NCI-H82 treated with DMSO at 0.1 percent for 48 hours (cell line): ENCODE measurements around the gene ATG4C.

Source experiments
- DNase-seq: peaks from one replicate; lab custom pipeline; 2025; ENCODE audit not compliant: unreplicated experiment; lab: John Stamatoyannopoulos, UW

The ATG4C gene

DNA sequence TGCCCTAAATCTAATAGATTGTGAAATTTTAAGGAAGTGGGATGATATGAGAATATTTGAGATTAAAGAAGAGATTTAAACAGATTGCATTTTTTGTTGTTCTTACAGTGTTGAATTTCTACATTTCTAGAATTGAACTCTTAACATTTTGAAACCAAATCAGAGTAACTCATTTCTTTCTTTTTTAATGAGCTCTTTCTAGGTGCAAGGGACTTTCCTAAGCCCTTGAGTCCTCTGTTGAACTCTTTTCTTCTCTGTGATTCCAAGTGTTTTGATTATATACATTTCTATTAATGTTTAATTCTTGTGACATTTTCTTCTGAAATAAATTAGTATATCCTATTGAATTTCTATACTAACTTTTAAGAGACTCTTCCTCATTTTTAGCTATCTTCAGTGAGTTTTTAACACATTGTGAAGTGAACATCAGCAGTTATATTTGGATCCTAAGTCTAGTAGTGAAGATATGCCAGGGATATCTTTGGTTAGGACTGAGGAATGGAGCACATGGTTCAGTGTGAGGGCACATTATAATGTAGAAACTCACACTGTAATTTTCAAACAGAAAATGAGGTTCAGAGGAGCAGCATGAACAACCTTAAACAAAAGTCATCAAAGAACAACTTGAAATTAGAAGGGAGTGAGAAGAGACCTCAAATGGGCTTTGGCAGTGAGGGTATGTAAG is 53.1 kb downstream of the ATG4C start:
- DNase-seq: no peak

DNA sequence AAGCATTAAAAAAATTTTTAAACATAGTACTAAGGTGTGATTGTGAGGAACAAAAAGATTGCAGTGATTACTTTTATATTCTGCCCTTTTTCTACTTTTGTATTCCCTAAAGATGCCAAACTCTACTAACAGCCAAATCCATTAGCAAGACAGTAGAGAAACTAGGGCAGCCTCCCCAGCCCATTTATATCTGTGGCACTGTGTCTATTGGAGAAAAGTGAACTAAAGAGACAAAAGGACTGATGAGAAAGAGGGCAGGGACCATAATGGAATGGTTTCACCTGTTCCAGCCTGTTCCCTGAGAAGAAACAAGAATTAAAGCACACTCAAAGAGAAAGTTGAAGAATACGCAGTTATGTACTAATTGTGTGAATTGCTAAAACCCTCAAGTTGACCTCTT is 56.6 kb downstream of the ATG4C start:
- DNase-seq: no peak

DNA sequence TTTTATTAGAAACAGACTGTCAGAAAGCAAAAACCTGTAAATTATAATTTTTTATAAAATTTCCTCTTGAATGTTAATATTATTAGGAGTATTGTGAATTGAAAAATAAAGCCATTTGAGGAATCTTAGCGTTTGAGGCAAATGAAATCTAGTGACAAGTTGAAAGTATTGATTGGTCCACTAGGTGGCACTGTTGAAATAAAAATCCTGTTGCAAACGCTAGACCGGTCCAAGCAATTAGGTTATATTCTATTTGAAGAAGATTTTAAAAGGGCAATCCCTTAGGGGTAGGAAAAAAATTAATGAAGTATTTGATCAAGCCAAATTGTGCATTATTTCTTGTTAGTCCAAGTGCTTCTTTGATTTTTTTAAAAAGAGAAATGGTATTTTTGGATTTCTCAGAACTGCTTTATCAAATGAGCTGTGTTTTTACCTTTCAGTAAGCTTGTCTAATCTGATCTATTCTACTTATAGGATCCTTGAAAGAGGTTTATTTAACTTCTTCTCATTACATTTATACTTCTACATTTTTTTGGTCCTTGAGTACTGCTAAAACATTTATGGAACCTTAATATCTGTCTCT is 57.7 kb downstream of the ATG4C start:
- peak; percentile 46 for DNase-seq

DNA sequence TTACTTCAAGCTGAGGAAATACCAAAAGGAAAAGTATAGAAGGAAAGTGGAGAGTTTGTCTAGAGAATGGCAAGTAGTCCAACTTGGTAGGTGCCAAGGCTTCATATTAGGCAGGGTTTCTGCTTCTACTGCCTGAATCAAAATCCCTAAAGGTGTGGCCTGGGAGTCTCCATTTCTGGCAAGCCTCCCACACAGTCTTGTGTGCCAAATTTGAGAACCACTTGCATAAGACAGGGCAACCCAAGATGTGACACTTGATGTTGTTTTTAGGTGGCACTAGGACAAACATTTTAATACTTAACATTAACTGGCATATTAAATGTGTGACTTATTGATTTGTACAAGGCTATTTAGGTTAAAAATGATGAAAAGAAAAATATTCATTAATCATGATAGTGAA is 60.1 kb downstream of the ATG4C start:
- DNase-seq: no peak

DNA sequence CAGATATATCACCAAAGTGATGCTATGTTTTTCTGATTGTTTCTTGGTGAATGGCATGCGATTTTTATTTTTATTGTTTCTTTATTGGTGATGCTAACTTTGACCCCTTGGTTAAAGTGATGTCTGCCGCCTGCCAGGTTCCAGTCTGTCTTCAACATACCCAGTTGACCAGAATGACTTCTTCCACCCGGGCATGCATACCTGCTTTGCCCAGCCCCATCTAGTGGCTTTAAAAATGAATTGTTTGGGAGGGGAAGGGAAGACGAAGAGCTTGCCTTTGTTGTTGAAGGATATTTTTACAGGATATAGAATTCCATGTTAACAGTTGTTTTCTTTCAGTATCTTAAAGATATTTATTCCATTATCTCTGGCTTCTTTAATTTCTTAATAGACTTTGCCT is 65.1 kb downstream of the ATG4C start:
- no peak for DNase-seq

DNA sequence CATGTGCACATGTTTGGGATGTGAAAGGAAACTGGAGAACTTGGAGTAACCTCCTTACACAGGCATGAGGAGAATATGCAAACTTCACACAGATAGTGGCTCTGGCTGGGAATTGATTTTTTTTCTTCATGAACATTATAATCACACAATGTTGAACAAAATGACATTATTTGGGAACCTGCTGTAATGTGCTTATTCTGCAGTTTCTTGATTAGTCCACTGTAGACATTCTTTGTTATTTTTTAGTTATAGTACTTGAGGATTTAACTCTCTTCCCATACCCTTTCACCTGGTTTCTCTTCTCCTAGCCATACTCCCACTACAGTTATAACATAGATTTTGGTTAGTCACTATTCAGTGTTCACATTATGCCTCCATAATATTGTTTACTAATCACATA is 68.3 kb downstream of the ATG4C start:
- DNase-seq: no peak

DNA sequence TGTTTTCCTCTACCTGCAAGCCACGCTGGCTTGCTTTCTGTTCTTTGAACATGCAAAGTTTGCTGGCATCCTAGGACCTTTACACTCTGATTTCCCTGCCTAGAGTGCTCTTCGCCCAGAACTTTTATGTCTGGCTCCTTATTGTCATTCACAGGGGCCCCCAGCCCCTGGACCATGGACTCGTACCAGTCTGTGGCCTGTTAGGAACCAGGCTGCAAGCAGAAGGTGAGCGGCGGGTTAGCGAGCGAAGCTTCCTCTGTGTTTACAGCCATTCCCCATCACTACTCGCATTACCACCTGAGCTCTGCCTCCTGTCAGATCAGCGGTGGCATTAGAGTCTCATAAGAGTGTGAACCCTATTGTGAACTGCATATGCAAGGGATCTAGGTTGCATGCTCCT is 73.0 kb downstream of the ATG4C start:
- no peak for DNase-seq

DNA sequence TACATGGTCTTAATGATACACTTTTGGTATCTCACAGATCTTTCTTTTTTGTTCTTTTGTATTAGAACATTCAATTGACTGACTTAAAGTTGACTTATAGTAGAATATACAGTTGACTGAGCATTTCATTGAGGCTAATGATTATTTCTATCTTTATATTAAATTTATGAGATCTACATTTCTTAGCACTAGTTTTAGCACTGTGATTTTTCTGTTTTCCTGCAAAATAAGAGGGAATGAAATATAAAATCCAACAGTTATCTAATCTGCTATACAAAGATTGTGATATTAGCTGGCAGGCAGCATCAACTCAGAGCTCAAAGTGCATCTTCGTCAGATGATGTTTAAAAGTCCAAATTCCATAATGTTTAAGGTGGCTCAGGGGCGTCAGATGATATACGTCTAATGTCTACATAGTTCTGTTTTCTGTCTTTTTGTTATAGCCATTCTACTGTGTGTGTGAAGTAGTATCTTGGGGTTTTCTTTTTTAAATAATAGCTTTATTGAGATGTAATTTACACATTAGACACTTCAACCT is 85.4 kb downstream of the ATG4C start:
- no peak for DNase-seq

DNA sequence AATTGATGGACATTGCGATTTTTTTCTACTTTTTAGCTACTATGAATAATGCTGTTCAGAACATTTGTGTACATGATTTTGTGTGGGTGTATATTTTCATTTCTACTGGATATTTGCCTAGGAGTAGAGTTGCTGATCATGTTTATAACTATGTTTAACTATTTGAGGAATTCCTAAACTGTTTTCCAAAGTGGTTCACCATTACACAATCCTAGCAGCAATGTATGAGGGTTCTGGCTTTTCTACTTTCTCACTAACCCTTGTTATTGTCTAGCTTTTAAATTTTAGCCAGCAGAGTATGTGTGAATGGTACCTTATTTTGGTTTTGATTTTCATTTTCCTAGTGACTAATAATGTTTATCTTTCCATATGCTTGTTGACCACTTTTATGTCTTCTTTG is 86.2 kb downstream of the ATG4C start:
- no peak for DNase-seq

DNA sequence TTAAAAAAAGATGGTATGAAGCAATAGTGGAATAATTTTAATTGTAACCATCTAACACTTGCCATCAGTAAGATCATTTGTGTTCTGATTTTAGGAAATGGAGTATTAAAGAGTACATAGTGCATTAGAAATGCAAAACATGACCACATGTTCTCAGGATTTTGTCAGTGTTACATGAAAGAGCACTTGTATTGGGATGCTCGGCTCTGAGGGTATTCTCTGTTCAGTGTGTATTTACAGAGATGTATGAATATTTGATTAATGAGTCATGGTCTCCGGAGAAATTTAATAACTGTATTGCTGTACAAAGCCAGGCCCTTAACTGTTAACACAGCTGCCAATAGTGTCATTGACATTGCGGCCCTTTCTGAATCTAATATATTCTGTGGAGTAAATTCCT is 91.7 kb downstream of the ATG4C start:
- no peak for DNase-seq

DNA sequence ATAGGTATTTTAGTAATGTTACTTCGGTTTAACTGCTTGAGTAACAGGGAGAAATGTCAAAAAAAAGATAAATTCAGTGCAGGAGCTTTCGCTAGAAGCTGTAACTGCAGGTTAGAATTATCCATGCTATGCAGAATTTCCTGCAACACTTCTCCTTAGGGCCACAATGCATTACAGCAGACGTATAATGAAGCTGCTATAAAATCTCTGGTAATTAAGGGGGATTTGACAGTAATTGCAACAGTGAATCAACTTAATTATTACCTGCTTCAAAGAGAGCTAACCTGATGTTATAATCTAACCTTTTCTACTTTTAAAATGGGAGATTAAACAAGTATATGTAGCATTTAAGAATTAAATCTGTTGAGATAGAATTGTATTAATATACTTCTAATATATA is 92.6 kb downstream of the ATG4C start:
- DNase-seq: no peak

DNA sequence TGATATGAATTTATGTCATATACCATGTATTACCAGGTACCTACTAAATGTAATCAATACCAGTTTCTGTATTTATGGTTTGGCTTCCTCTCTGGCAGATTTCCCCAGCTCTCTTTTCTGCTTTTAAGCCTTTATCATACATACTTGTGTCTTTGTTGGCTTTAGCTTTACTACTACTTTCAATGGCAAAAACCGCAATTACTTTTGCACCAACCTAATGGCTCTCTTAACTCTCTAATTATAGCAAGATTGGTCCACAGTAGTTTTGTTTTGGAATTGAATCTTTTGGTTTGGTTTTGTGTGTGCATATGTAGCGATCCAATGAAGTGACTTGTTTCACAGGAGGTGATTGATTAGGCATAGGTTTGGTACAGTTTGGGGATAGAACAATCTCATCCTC is 93.6 kb downstream of the ATG4C start:
- DNase-seq: no peak

DNA sequence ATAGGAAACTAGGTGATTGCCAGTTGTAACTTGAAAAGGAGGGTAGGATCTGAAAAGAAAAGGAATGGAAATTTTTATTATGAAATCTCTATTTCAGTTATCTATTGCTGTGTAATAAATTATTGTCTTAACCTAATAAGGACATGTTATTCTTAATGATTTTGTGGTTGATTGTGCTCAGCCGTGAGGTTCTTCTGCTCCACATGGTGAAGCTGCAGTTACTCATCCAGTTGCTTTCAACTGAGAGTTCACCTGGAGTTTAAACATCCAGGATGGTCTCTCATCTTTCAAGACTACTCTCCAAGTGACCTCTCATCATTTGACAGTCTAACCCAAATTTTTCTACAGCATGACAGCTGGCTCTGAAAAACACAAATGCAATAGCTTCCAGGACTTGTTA is 96.0 kb downstream of the ATG4C start:
- DNase-seq: no peak

DNA sequence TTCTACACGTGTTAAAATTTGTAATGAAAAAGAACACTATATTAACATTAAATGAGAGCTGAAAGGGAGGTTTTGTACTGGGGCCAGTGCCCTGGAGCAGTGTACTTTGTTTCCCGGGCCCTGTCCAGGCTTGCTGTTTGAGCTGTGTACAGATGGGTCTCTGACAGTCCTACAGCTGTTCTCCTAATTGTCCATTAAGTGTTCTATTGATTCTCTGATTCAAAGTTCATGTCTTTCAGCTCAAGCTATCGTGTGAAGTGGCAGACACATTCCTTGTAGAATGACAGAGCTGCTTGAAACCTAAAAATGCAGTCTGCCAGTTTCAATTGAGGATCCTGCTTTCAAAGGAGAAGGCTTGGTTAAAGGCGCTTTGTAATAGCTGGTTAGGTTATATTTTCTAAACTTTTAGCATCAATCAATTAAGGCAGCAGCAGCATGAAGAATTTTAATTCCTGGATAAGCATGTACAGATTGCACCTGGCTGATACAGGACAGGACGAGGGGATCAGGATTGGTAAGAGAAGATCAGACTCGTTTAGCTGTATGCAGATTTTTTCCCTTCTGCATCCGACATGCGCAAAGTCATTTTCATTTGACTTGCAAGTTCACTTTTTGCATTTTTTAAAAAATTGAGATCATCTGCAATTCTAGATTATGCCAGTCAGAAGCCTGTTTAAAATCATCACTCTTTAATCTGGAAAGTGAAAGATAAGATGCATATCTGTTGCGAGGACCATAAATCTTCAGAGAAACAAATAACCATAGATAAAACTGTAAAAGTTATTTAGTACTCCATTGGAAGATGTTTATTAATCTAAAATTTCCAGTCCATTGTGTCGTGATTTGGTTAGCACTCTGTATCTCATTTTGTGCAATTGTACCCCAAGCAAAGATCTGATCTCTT is 98.5 kb downstream of the ATG4C start:
- DNase-seq: no peak

DNA sequence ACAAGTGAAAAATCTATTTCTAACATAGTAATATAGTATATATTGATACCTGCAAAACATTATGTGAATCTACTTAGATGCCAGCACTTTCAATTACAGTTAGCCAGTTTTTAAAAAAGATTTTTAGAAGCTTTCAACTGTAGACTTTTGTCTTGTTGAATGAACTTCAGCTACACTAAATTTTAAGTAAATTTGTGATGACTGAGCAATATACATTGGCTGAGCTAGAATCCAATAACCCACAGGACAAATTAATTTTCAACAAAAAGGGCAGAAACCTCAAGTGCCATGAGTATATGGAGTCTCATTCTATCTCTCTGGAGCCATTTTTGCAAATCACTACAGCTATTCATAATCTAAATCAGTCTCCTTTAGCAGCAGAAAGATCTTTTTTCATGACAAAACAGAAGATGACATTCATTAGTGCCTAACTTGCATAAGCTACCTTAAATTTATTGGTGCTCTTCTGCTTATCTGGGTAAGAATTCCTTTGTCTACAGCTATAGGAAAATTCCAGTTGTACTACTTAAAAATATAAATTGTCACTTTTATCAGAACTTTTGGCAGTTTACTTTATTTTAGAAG is 100.3 kb downstream of the ATG4C start:
- DNase-seq: no peak

DNA sequence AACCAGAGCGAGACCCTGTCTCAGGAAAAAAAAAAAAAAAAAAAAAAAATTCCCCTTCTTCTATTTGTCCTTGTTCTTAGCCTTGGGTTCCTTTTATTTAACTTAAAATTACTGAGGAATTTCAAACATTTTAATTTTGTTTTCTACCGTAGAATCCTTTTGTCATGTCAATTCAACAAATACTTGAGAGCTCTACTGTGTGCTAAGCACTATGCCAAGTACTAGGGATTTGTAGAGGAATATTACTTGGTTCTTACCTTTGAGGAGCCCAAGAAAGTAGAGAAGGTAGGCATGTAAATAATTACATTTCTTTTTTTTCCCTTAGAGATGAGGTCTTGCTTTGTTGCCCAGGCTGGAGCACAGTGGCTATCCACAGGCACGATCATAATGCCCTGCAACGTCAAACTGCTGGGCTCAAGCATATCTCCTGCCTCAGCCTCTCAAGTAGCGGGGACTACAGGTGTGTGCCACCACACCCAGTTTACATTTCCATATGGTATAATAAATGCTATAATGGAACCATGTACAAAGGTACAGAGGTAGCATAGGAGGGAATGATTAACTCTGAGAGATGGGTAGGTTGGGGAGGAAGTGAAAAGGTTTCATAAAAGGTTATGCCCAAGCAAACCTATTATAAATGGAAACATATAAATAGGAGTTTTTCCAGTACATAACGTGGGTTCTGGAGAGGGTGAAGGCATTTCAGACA is 104.0 kb downstream of the ATG4C start:
- no peak for DNase-seq

DNA sequence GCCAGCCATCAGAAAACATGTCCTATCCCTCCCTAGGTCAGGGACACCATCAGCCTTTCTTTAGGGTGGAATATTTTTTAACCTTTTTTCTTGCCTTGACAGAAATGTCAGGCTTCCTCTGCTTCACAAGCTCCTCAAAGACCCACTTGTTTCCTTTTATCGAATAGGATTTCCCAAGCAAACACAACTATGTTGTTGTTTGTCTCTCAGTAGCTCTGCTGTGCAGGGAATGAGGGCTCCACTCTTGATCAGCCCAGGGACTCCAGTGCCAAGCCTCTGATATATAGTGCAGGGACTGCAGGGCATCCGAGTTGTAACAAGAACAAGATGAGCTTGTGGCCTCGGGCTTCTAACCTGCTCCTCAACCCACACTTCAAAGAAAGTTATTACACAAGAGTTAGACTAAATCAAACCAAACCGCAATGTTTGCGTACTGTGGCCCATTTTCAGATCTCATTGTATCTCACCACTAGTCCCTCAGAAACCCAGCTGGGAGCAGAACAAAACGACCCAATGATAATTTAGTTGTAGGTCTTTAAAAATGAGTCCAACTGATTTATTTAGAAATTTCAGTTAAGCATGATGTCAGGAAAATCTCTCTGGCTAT is 108.1 kb downstream of the ATG4C start:
- no peak for DNase-seq

DNA sequence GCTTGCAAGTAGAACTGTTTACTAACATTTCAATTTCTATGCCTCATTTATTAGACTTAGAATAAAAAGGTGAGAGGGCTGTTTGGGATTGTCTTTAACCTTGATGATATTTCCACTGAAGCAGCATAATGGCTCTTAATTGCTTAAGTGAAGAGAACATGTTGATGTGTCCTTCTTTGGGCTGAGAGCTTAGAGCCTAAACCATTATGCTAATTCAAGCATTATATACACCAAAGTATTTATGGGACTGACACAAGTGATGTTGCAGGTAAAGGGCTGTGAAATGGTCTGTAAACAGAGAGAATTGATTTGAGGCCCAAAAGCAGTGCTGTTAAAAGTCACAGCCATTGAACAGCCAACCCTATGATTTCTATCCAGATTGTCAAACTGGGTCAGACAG is 113.9 kb downstream of the ATG4C start:
- no peak for DNase-seq

DNA sequence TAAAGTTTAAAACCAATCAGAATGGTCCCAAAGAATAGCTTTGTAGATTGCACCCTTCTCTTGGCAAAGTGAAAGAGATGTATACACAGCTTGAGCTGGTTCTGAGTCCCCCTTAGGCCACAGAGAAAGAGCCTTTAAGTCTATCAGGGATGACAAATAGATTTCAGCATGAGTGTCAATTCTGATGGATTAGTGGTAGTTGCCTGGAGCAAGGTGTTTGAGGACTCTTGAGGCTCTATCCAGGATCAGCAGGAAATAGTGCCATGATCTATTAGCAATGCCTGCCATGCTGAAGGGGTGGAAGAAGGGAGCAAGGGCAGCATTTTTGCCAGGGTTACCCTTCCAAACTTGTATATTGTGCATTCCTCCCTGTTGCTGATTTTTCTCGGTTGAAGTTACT is 116.6 kb downstream of the ATG4C start:
- no peak for DNase-seq

DNA sequence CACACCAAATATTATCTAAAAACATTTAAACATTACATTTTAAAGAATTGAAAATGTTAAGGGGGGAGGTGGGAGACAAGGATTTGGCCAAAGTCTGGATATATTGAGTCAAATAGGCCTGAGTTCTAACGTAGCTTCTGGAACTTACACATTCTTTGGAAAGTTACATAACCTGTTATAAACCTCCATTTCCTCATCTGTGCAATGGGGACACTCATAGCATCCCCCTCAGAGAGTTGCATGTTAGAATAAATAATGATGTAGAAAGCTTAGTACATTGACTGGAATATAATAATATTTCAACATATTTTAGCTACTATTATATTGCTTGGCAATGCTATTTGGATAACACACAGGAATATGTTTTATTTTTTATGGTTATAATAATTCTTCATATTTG is 117.7 kb downstream of the ATG4C start:
- DNase-seq: no peak

DNA sequence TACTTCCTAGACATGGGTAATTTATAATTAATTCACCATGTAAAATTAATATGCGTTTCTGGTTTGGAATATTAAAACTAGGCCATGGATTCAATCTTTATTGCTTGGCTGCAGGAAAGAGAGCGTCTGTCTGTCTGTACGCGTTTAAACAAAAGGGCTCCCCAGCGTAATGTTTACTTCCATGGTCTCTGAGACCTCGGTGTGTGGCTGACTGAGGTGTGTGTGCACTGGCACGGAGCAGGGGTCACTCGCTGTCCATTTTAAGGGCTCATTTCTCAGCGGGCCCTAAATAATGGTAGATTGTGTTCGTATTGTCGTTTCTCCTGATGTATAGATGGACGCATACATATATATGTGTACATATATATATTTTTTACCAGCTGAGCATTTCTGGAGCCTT is 119.6 kb downstream of the ATG4C start:
- no peak for DNase-seq
